Thyroid gland (tissue), 4 donors: ENCODE data around the gene MKNK1.

Source experiments
- POLR2A ChIP-seq, 2 donors: fragments of 450-650 bp; IDR thresholded peaks; one replicate each; pipeline ENCODE4 v1.6.1; 2017; ENCODE audit warnings: antibody characterized with exemption in 2 of 2, mild to moderate bottlenecking in 2 of 2, moderate library complexity in 1 of 2
- TF ChIP-seq, protein P1 (sequence below), 6 experiments: fragments of 200-600 bp in 3 of 6; fragments of 450-650 bp in 3 of 6; sonication (generic) in 3 of 6; IDR thresholded peaks; one replicate each; pipeline ENCODE4 v1.5.1; 2016 to 2019; ENCODE audit warnings: antibody characterized with exemption in 6 of 6, mild to moderate bottlenecking in 2 of 6, inconsistent platforms in 1 of 6, moderate library complexity in 1 of 6

DNA sequence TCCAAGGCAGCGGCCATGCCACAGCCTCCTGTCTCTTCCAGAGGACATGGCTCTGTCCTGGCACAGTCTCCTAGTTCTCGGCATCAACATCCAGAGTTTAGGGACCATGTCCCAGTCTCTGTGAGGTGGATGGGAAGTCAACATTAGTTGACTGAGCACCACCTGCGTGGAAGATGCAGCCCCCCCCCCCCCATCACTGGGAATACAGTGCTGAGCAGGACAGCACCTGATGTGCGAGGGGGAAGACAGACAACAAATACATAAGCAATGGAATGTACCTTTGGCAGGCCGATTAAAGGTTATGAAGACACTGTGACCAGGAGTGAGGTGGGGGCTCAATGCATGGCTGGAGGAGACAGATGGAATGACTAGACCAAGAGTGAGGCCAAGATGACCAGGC is 79.2 kb downstream of the MKNK1 start:
- TF ChIP-seq, protein P1, sequence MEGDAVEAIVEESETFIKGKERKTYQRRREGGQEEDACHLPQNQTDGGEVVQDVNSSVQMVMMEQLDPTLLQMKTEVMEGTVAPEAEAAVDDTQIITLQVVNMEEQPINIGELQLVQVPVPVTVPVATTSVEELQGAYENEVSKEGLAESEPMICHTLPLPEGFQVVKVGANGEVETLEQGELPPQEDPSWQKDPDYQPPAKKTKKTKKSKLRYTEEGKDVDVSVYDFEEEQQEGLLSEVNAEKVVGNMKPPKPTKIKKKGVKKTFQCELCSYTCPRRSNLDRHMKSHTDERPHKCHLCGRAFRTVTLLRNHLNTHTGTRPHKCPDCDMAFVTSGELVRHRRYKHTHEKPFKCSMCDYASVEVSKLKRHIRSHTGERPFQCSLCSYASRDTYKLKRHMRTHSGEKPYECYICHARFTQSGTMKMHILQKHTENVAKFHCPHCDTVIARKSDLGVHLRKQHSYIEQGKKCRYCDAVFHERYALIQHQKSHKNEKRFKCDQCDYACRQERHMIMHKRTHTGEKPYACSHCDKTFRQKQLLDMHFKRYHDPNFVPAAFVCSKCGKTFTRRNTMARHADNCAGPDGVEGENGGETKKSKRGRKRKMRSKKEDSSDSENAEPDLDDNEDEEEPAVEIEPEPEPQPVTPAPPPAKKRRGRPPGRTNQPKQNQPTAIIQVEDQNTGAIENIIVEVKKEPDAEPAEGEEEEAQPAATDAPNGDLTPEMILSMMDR (IDR thresholded peaks at IDR 0.05) = no peak
- TF ChIP-seq POLR2A (IDR thresholded peaks at IDR 0.05) = no peak
